NCI-H2081 treated with DMSO at 0.1 percent for 48 hours (cell line): ENCODE results near the gene TMEM14B.
A peak's percentile ranks its signal among the peaks of the same experiment; 100 is the strongest.
"Not testable (repeated sequence)": the region's sequence is repeated elsewhere in the genome, so short reads cannot be mapped to it uniquely, and the experiment has no call there.

Experiments used
- DNase-seq: peaks from one replicate; lab custom pipeline; 2025; lab: John Stamatoyannopoulos, UW

Gene TMEM14B

DNA sequence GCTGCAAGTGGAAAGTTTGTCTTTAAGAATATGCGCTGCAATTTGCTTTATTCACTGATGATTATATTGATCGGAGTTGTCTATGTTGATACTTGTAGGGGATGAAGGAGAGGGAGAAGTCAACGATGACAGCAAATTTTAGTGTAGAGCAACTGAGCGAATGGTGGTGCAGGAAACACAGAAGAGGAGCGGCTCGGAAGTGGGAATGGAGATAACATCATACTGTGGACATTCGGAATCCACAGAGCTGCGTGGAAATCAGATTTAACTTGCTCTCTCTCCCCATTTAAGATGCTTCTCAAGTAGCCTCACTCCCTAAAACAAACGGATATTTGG, 722 bp upstream of the TMEM14B start:
- DNase-seq = no peak

DNA sequence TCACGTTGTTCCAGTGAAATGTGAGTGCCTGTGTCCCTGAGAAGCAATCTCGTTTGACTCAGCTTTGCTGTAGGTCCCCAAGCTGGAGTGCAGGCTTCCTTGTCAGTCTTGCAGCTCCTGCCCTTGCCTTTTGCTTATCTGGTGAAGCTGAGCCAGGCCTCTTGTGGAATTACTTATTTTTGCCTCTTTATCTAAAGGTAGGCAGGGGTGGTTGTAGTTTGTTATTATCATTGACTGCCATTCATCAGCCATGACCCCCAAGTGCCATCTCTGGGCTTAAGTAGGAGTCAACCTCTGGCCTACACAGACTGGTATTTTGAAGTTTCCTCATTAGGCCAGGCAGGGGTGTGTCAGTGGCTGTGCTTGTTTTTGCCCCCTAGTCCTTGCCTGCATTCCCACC, 2.1 kb downstream of the TMEM14B start:
- DNase-seq = no peak

DNA sequence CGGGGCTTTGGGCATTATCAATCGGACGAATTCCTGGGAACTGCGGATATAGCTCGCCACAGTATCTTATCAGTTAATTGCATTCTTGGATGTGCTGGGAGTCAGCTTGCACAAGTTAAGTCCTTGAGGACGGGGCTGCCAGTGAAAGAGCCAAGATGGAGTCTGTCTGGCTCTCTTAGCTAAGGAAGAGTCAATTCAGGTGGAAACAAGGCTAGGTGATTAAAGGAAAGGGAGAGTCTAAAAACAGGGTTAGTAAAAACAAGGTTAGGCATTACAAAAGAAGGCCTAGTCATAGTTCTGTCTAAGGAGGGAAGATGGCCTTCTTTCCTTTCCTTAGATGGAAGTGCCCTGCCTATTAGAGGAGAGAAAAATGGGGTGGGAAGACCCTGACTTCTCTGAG, 3.0 kb downstream of the TMEM14B start:
- not testable (repeated sequence) for DNase-seq

DNA sequence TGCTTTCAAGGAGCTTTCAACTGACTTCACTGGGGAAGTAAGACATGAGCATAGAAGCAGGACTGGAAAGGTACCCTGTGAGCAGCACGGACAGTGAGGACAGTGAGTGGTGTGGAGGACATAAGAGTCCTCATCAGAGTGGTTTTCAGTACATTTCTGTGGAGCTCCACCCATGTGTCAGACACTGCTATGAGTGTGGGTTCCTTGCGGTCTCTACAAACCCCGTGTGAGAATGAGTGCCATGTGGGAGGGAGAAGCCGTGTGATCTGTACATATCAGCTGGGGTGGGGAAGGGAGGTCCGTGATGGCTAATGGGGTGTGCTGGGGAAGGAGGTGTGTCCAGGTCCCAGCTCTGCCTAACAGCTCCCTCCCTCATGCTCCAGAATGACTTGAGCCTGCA, 4.2 kb downstream of the TMEM14B start:
- not testable (repeated sequence) for DNase-seq

DNA sequence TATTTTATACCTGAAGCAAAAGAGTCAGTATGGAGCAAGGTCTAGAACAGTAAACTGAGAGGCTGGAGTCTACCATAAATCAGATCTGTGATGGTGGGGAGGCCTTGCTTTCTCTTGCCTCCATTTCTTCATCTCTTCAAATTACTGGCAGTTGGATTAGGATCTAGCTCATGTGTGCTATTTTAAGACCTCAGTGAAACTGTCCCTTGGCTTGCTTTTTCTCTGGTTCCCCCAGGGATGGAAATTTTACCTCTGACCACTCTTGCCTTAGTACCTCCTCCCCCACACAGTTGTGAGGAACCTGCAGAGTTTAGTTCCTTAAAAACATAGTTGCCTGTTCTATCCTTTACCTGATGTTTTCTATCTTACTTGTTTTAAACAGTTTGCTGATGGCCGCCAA, 8.5 kb downstream of the TMEM14B start:
- no peak for DNase-seq

DNA sequence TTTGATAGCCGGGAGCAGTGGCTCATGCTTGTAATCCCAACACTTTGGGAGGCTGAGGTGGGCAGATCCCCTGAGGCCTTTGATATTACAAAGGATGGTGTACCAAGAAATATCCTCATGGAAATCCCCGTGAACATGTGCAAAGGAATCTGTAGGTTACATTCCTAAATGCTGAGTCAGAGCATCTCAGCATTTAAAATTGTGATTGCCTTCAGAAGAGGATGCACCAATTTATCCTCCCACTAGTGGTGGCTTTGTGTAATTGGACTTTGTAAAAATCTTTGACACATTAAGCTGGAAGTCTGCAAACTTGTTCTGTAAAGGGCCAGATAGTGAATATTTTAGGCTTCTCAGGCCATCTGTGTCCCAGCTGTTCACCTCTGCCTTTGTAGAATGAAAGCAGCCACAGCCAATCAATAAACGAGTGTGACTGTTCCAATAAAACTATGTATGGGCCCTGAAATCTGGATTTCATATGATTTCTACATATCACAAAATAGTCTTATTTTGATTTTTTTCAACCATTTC, 11.8 kb downstream of the TMEM14B start:
- no peak for DNase-seq

DNA sequence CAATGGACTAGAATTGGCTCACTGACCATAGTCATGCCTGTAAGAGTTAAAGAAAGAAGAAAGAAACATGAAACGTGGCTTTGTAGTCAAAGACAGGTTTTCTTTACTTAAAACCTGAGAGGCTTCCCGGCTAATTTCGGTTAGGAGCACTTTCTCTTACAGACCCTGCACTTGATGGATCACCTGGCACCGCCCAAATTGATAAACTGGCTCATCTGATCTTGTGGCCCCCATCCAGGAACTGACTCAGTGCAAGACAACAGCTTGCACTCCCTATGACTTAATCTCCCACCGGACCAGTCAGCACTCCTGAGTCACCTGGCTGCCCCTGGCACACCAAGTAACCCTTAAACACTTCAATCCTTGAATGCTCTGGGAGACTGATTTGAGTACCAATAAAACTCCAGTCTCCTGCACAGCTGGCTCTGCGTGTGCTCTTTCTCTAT, 12.3 kb downstream of the TMEM14B start:
- no peak for DNase-seq

DNA sequence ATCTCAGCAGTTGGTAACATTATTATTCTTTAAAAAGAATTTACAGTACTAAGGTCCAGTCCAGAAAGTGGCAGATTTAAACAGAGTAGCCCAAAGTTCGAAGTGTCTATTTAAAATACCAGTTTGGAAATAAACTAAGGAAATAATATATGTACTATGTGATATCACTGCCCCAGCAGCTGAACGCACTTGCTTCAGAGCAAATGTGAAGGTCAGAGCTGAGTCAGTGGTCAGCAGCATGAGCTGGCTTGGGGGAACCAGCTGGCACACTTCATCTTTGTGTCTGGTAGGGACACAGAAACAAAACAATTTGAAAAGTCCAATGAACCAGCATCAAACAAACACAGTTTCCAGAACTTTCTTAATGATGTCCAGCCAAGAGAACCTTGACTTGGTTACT, 15.4 kb downstream of the TMEM14B start:
- DNase-seq = no peak

DNA sequence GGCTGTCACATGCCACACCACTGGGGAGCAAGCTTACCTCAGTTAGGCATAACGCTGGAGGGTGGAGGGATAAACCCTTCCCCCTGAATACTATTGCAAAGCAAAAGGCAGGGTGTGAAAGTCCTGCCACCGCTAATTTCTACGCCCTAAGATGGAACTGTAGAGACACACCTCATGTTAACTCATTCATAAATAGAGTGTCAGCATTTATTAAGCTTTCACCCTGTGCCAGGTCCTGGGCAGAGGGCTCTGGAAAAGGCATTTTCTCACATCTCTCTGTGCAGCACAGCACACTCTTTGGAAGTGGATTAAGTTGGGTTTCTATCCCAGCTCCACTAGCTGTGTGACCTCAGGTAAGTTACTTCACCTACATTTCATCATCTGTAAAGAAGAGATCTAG, 21.8 kb downstream of the TMEM14B start:
- DNase-seq = no peak

DNA sequence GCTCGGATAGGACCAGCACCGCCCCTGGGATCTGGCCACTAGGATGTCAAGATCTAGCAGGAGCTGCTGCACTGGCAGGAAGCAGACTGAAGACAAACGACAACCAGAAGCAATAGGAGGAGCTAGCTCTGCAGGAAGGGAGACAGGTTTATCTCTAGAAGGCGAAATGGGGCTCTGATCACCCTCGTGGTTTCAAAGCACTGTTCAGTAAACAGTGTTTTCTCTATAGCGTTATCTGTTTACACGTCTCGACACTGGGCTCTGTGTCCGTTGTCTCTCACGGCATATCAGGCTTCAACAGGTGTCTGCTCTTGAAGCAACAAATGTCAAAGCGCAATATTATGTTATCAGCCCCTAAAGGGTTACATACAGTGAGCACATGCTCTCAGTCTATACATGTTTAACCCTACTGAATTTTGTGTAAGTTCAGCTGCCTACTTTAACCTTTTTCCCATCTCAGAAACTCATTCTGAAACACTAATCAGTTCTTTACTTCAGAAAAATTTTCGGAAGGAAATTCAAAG, 23.8 kb downstream of the TMEM14B start:
- DNase-seq = no peak

DNA sequence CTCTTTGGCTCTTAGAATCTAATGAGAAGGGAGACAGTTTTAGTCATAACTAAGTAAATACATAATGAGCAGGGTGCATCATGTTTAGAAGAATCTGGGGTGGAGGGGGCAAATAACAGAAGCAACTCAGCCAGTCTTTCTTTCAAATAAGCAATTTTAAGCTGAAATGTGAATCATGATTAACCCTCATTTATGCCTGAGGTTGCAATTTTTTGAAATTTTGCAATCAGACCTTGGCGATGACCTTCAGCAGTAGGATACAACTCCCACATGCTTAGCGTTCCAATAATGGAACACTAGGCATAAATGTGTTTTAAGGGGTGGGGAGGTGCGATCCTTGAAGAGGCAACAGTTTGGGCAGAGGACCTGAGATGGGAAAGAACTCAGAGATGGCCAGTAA, 30.6 kb downstream of the TMEM14B start:
- DNase-seq = no peak

DNA sequence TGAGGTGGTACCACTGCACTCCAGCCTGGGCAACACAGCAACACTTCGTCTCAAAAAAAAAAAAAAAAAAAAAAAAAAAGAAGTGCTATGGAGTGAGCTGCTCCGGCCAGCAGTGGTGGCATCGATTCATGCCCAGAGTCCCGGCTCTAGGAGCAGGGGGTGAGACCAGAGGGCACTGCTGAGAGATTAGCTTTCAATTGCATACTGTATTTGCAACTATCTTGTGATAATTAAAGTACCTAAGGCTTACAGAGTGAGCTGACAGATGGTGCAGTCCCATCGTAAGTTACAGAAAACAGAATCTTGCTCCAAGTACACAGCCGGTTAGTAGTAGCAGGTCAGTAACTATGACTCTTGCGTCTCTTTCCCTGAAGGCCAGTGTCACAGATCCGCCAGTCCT, 31.5 kb downstream of the TMEM14B start:
- no peak for DNase-seq

DNA sequence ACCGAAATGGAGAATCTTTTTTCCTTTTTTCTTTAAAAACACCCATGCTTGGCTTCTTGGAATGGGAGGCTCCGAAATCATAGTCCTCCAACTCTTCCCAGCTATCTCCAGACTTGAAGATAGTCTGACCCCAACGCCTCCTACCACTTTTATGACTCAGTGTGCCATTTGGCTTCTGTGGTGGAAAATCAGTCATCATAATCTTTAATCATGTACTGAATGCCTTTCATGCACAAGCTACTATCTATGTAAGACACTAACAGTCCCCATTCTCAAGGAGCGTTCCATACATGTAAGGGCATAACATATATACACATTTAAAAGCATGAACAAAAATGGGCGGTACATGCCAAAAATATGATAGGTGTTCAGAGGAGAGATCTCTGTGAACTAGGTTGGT, 44.1 kb downstream of the TMEM14B start:
- no peak for DNase-seq

DNA sequence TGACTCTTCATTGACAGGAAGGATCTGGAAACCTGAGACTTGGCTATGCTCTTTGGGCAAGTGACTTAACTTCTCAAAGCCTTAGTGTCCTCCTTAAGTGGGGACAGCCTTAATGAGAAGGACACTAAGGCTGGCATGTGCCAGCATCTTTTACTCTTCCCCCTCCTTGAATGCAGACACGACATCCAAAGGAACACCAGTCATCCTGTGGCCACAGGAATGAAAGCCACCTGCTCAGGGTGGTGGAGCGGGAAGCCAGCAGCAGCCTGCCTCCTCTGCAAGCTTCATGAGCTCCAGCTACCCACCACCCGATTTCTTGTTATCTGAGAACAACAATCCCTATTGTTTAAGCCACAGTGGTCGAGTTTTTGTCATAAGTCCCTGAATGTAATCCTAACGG, 44.5 kb downstream of the TMEM14B start:
- no peak for DNase-seq

DNA sequence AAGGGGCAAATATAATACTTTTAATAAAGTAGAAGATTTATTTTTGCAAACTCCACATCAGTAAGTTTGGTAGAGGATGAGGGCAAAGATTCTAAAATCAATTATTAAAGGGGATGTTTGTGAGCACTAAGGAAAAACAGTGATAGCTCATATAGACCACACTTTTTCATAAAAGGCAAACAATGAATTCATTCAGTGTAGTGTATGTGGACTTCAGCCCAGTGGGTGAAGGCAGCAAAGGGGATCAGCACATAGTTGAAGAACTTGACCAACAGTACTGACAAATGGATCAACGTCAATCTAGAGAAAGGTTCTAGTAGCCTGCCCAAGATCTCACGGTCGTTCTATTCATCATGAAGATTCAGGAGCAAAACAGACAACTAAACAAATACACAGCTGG, 45.4 kb downstream of the TMEM14B start:
- DNase-seq = no peak

DNA sequence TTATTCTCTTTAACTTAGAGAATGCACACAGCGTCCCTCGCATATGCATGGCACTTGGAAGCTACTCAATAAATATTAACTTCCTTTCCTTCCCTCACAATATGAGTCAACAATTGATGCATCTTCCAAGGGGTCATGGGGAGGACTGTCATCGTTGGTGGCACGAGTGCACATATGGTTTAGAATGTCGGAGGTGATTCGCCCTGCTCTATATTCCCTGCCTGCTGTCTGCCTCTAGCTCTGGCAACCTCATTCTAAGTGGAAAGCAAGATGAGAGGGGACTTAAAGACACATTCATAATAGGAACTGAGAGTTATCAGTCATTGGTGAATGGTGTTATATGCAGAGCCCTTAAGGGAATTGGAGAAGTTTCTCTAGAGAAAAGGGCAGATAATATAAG, 46.1 kb downstream of the TMEM14B start:
- no peak for DNase-seq

DNA sequence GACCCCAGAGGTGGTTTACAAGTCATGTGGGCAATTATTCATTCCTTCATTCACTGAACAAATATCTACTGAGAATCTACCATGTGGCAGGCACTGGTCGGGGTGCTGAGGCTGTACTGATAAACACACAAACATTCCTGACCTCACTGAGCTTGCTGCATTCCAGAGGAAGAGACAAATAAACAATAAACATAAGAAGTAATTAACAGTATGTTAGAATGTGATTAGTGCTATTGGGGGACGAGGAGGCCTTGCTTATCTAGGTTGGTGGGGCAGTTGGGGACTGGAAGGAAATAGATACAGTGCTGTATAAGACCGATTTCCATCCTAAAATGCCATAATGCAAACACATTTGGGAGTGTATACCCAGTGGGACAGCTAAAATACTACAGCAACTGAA, 46.6 kb downstream of the TMEM14B start:
- DNase-seq = no peak

DNA sequence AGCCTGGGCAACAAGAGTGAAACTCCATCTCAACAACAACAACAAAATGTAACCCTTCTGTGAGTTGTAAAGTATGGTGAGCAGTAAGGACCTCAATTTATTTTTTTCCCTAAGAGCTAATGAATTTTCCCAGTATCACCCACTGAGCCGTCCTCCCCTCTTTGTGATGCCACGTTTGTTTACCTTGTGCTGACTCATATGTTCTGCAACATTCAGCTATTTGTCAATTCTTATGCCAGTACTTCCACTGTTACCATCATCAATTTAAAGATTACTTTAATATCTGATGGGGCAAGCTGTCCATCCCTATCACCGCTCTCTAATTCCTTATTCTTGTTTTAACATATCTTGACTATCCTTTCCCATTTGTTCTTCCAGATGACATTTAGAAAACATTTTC, 53.2 kb downstream of the TMEM14B start:
- DNase-seq = no peak

DNA sequence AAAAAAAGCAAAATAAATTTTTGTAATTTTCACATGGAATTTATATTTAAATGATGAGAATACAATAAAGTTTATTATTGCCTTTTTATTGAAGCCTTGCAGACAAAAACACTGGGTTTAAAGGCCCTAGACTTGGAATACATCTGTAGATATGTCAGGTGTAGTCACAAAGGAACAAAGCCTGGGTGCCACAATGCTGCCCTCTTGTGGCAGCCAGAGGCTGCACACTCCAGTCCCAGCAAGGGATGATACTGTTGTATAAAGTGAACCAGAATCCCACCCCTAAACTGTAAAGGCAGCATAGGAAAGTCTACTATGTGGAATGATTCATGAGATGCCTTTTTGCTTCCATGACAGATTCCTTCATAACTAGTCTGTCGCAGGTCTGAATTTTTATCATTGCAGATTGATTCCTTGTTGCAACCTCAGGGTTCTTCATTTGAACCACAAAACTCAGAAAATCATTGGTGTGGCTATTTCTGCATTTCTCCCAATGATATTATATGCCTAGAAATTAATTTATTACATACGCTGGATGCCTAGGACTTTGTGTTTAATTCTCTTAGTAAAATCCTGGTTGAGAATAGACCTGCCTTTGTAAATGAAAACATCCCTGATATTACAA, 53.7 kb downstream of the TMEM14B start:
- DNase-seq = peak; percentile 31
